Measurements from ENCODE around the gene NBPF19. TPM values are rescaled to one million over a fixed set of nuclear protein-coding genes. Genes with fewer than 3 reads are reported as not detected.
"Not testable (repeated sequence)": the region's sequence is repeated elsewhere in the genome, so short reads cannot be mapped to it uniquely, and the experiment has no call there.

Gene NBPF19
- total RNA-seq, 1 experiment from 2014 or later, result 17.0 TPM

DNA sequence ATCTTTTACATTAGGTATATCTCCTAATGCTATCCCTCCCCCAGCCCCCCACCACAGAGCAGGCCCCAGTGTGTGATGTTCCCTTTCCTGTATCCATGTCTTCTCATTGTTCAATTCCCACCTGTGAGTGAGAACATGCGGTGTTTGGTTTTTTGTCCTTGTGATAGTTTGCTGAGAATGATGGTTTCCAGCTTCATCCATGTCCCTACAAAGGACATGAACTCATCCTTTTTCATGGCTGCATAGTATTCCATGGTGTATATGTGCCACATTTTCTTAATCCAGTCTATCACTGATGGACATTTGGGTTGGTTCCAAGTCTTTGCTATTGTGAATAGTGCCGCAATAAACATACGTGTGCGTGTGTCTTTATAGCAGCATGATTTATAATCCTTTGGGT is 90.6 kb downstream of the NBPF19 start:
- CTCF ChIA-PET; BruUV-seq (replicated peaks): not testable (repeated sequence)

DNA sequence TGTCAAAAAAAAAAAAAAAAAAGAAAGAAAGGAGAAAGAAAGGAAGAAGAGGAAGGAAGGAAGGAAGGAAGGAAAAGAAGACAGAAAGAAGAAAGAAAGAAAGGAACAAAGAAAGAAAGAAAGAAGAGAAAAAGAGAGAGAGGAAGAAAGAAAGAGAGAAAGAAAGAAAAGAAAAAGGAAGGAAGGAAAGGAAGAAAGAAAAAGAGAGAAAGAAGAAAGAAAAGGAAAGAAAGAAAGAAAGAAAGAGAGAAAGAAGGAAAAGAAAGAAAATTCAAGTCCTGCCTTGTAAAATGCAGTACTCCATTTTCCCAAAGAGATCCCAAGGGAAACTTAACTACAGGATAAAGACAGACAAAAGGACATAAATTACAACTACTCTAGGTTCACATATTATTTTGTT is 97.9 kb downstream of the NBPF19 start:
- H2AFZ ChIP-seq; H3K4me1 ChIP-seq (replicated peaks; ENCODE audit: insufficient read depth); H3K36me3 ChIP-seq (ENCODE audit: low read depth); H3K4me3 ChIP-seq; H3K79me2 ChIP-seq (ENCODE audit: low read depth); H3K27ac ChIP-seq; H3K9me2 ChIP-seq (ENCODE audit: insufficient read depth); H4K20me1 ChIP-seq (ENCODE audit: insufficient read depth); CTCF ChIA-PET; DNase-seq; intact Hi-C loops (cut with micrococcal nuclease; ENCODE audit: unreplicated experiment); H3F3A ChIP-seq (ENCODE audit: insufficient read depth, low read depth); H3K4me2 ChIP-seq; POLR2A ChIA-PET (ENCODE audit: unreplicated experiment); H3K27me3 ChIP-seq (ENCODE audit: insufficient read depth, low read depth); BruUV-seq (replicated peaks); H3K9me3 ChIP-seq (ENCODE audit: insufficient read depth, low read depth): not testable (repeated sequence)

More for the DNA sequence above, 90.6 kb downstream of the NBPF19 start:
- H3K79me2 ChIP-seq (ENCODE audit: low read depth); intact Hi-C loops (cut with micrococcal nuclease; ENCODE audit: unreplicated experiment); H3K36me3 ChIP-seq (ENCODE audit: low read depth); H3F3A ChIP-seq (ENCODE audit: insufficient read depth, low read depth); DNase-seq; H3K4me1 ChIP-seq (replicated peaks; ENCODE audit: insufficient read depth); H3K4me3 ChIP-seq; H3K27me3 ChIP-seq (ENCODE audit: insufficient read depth, low read depth); H3K9me2 ChIP-seq (ENCODE audit: insufficient read depth); H2AFZ ChIP-seq; H3K27ac ChIP-seq; H3K9me3 ChIP-seq (ENCODE audit: insufficient read depth, low read depth); POLR2A ChIA-PET (ENCODE audit: unreplicated experiment); H3K4me2 ChIP-seq; H4K20me1 ChIP-seq (ENCODE audit: insufficient read depth): not testable (repeated sequence)

DNA sequence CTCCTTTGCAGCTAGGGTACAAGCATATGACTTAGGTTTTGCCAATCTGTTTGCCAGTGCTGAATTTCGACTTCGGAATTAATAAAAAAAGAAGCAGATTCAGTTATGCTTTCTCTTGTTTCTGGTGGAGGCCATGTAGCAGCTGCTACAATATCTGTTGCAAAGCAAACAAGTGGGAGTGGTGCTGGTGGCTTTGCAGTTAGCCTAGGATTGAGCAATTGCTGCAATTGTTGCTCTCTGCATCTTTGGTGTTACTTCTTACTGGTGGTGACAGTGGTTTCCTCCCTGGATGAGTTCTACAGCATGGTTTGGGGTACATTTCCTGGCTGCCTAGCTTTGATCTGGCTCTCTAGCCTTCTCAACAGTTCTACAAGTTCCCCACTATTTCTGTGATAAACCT is 110.7 kb downstream of the NBPF19 start:
- H3K79me2 ChIP-seq (ENCODE audit: low read depth); H3K9me3 ChIP-seq (ENCODE audit: insufficient read depth, low read depth); H2AFZ ChIP-seq; intact Hi-C loops (cut with micrococcal nuclease; ENCODE audit: unreplicated experiment); H3F3A ChIP-seq (ENCODE audit: insufficient read depth, low read depth); H3K9me2 ChIP-seq (ENCODE audit: insufficient read depth); BruUV-seq (replicated peaks); H4K20me1 ChIP-seq (ENCODE audit: insufficient read depth); DNase-seq; CTCF ChIA-PET; POLR2A ChIA-PET (ENCODE audit: unreplicated experiment); H3K4me1 ChIP-seq (replicated peaks; ENCODE audit: insufficient read depth); H3K36me3 ChIP-seq (ENCODE audit: low read depth); H3K27ac ChIP-seq; H3K4me3 ChIP-seq; H3K27me3 ChIP-seq (ENCODE audit: insufficient read depth, low read depth); H3K4me2 ChIP-seq: not testable (repeated sequence)

Other genes with a start within 250 kb of the NBPF19 start
- not detected in 2 replicates for gene PPIAL4C, start 108.8 kb downstream of the NBPF19 start, total RNA-seq (2021)